MCF 10A (cell line): Measurements from ENCODE around the gene RIPOR2. TPM values are rescaled to one million over a fixed set of nuclear protein-coding genes. Genes with fewer than 3 reads are reported as not detected.
A peak's percentile ranks its signal among the peaks of the same experiment; 100 is the strongest.

Experiments used
- BruUV-seq: library from RNA; stranded (reverse); fragments of 400-500 nt; replicated peaks from 2 replicates; lab custom pipeline; 2021; lab: Mats Ljungman, UMichigan
- CTCF ChIA-PET: fragments of 300-600 bp; sonication (Branson Sonifier 250); formaldehyde crosslinking; extraction: SDS; loops from one replicate; lab custom pipeline; 2021; ENCODE audit warnings: antibody characterized with exemption, inconsistent platforms; lab: Yijun Ruan, JAX
- POLR2A ChIA-PET: fragments of 300-600, 350-650 bp; sonication (Branson Sonifier 250); formaldehyde crosslinking; extraction: SDS; loops from one replicate; lab custom pipeline; 2020; ENCODE audit warnings: antibody characterized with exemption, inconsistent platforms; lab: Yijun Ruan, JAX
- DNase-seq: peaks from one replicate; pipeline ENCODE4 v3.0.0-alpha.2; 2018; ENCODE audit not compliant: unreplicated experiment
- H3K27ac Mint-ChIP-seq: one replicate; pipeline ENCODE4 v1.8.0; 2022; ENCODE audit warnings: mild to moderate bottlenecking, low read depth, mixed read lengths; ENCODE audit not compliant: unreplicated experiment
- H3K27me3 Mint-ChIP-seq: one replicate; pipeline ENCODE4 v1.8.0; 2022; ENCODE audit warnings: mixed read lengths; ENCODE audit not compliant: insufficient read depth, unreplicated experiment
- H3K36me3 Mint-ChIP-seq: one replicate; pipeline ENCODE4 v1.8.0; 2022; ENCODE audit warnings: mild to moderate bottlenecking, moderate library complexity, mixed read lengths; ENCODE audit not compliant: insufficient read depth, unreplicated experiment
- H3K4me1 Mint-ChIP-seq: one replicate; pipeline ENCODE4 v1.8.0; 2022; ENCODE audit warnings: mixed read lengths; ENCODE audit not compliant: insufficient read depth, unreplicated experiment
- H3K4me3 Mint-ChIP-seq: one replicate; pipeline ENCODE4 v1.8.0; 2022; ENCODE audit warnings: mild to moderate bottlenecking, moderate library complexity, mixed read lengths; ENCODE audit not compliant: unreplicated experiment
- H3K9me3 Mint-ChIP-seq: one replicate; pipeline ENCODE4 v1.8.0; 2022; ENCODE audit warnings: mixed read lengths; ENCODE audit not compliant: unreplicated experiment
- CTCF ChIP-seq: fragments of 200-600 bp; IDR thresholded peaks from one replicate; pipeline ENCODE4 v1.8.0; 2022; ENCODE audit warnings: antibody characterized with exemption, mild to moderate bottlenecking; ENCODE audit not compliant: unreplicated experiment
- intact Hi-C: fragments of 100-400 bp; cut with micrococcal nuclease; formaldehyde crosslinking; loops from 2 replicates; pipeline ENCODE4 v1.14.1; 2022
- total RNA-seq: library from RNA; stranded (reverse); gene quantifications from 2 replicates; pipeline ENCODE4 v1.2.3, GENCODE V29; 2022

The RIPOR2 gene
- total RNA-seq, 1 experiment from 2014 or later: 4.9 TPM

- H3K27ac Mint-ChIP-seq: no peak overlapping the region
Measured at GRCh38 chr6:24902782-24903181, 33.0 kb downstream of the RIPOR2 start.

GRCh38 chr6:24901698-24902328, 33.9 kb downstream of the RIPOR2 start:
- CTCF ChIA-PET: interaction anchor here (0.6 to 0.9 kb wide), 2 partner anchors 30 to 124 kb away, joined by 3 to 4 read pairs; no protein-coding TSS in a partner anchor
- Mint-ChIP-seq H3K27me3 (no peaks in the 10 kb centered on the region), H3K36me3 (no peaks in the 10 kb centered on the region), H3K4me3 (no peak overlapping the region), H3K4me1 (peaks cover 6% of the 10 kb centered on the region), H3K27ac (peak overlapping the region; percentile 75), H3K9me3 (peaks cover 9% of the 10 kb centered on the region)
- BruUV-seq: no TSS peak
- intact Hi-C loops: no loop called here
- DNase-seq: no peak
- POLR2A ChIA-PET: interaction anchor here (0.5 to 0.6 kb wide), 2 partner anchors 32 to 113 kb away, joined by 3 to 5 read pairs; no protein-coding TSS in a partner anchor
- TF ChIP-seq CTCF: no peak

More at GRCh38 chr6:24902782-24903181, 33.0 kb downstream of the RIPOR2 start:
- H3K36me3 Mint-ChIP-seq: no peaks in the 10 kb centered on the region
- peaks cover 9% of the 10 kb centered on the region for H3K9me3 Mint-ChIP-seq
- no peaks in the 10 kb centered on the region for H3K27me3 Mint-ChIP-seq
- TF ChIP-seq CTCF: no peak
- ChIA-PET POLR2A (no interaction called here), CTCF (interaction anchor here (0.9 kb wide), 1 partner anchor 31 kb away, joined by 3 read pairs; no protein-coding TSS in a partner anchor)
- no peak overlapping the region for H3K4me3 Mint-ChIP-seq
- peak; percentile 40 for DNase-seq
- H3K4me1 Mint-ChIP-seq: peaks cover 6% of the 10 kb centered on the region
- intact Hi-C loops: no loop called here
- BruUV-seq: no TSS peak

GRCh38 chr6:24900917-24901697, 34.7 kb downstream of the RIPOR2 start:
- no peak overlapping the region for H3K4me3 Mint-ChIP-seq
- H3K27ac Mint-ChIP-seq: no peak overlapping the region
- H3K9me3 Mint-ChIP-seq: peaks cover 9% of the 10 kb centered on the region
- no peaks in the 10 kb centered on the region for H3K27me3 Mint-ChIP-seq
- ChIA-PET POLR2A (interaction anchor here (0.6 kb wide), 1 partner anchor 607 kb away, joined by 3 read pairs; no protein-coding TSS in a partner anchor), CTCF (interaction anchor here (0.7 to 1.1 kb wide), 2 partner anchors 9 to 83 kb away, joined by 4 read pairs; no protein-coding TSS in a partner anchor)
- TF ChIP-seq CTCF: no peak
- DNase-seq: no peak
- peaks cover 1% of the 10 kb centered on the region for H3K4me1 Mint-ChIP-seq
- no TSS peak for BruUV-seq
- intact Hi-C loops: no loop called here
- H3K36me3 Mint-ChIP-seq: no peaks in the 10 kb centered on the region

GRCh38 chr6:24899997-24900325, 35.8 kb downstream of the RIPOR2 start:
- no peak for TF ChIP-seq CTCF
- H3K36me3 Mint-ChIP-seq: no peaks in the 10 kb centered on the region
- intact Hi-C loops: no loop called here
- ChIA-PET CTCF (interaction anchor here (1.1 kb wide), 1 partner anchor 84 kb away, joined by 4 read pairs; no protein-coding TSS in a partner anchor), POLR2A (interaction anchor here (0.7 kb wide), 1 partner anchor 571 kb away, joined by 3 read pairs; no protein-coding TSS in a partner anchor)
- peaks cover 9% of the 10 kb centered on the region for H3K9me3 Mint-ChIP-seq
- DNase-seq: no peak
- H3K27me3 Mint-ChIP-seq: no peaks in the 10 kb centered on the region
- H3K4me3 Mint-ChIP-seq: no peak overlapping the region
- no TSS peak for BruUV-seq
- no peaks in the 10 kb centered on the region for H3K4me1 Mint-ChIP-seq
- H3K27ac Mint-ChIP-seq: no peak overlapping the region
